Measurements from ENCODE around the gene CCDC141.

DNA sequence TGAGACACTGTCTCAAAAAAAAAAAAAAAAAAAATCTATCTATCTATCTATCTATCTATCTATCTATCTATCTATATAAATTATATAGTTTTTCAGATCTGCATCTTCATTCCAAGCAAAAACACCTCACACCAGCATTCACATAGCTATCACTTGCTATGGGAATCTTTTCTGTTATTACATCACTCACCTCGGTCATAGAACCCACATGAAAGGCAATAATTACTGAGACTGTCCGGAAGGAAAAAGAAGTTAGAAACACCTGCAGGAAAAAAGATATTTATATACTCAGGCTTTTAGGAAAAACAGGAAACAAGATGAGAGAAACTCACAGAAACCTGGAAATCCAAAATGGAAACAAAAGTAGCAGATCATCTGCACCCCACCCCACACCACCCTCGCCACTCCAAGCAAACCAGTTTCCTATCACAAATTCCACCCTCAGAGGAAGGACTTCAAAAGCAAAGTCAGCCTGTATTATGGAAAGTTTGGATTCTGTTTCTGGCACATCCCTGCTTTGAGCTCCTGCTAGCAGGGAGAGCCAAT lies 21.9 kb upstream of the CCDC141 start:
- TF ChIP-seq, protein P1, sequence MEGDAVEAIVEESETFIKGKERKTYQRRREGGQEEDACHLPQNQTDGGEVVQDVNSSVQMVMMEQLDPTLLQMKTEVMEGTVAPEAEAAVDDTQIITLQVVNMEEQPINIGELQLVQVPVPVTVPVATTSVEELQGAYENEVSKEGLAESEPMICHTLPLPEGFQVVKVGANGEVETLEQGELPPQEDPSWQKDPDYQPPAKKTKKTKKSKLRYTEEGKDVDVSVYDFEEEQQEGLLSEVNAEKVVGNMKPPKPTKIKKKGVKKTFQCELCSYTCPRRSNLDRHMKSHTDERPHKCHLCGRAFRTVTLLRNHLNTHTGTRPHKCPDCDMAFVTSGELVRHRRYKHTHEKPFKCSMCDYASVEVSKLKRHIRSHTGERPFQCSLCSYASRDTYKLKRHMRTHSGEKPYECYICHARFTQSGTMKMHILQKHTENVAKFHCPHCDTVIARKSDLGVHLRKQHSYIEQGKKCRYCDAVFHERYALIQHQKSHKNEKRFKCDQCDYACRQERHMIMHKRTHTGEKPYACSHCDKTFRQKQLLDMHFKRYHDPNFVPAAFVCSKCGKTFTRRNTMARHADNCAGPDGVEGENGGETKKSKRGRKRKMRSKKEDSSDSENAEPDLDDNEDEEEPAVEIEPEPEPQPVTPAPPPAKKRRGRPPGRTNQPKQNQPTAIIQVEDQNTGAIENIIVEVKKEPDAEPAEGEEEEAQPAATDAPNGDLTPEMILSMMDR (IDR thresholded peaks at IDR 0.05; ENCODE audit: insufficient read depth, low read length), result no peak
- no peak for TF ChIP-seq POLR2AphosphoS5 (IDR thresholded peaks at IDR 0.05; ENCODE audit: low read depth)
- TF ChIP-seq, protein P2, sequence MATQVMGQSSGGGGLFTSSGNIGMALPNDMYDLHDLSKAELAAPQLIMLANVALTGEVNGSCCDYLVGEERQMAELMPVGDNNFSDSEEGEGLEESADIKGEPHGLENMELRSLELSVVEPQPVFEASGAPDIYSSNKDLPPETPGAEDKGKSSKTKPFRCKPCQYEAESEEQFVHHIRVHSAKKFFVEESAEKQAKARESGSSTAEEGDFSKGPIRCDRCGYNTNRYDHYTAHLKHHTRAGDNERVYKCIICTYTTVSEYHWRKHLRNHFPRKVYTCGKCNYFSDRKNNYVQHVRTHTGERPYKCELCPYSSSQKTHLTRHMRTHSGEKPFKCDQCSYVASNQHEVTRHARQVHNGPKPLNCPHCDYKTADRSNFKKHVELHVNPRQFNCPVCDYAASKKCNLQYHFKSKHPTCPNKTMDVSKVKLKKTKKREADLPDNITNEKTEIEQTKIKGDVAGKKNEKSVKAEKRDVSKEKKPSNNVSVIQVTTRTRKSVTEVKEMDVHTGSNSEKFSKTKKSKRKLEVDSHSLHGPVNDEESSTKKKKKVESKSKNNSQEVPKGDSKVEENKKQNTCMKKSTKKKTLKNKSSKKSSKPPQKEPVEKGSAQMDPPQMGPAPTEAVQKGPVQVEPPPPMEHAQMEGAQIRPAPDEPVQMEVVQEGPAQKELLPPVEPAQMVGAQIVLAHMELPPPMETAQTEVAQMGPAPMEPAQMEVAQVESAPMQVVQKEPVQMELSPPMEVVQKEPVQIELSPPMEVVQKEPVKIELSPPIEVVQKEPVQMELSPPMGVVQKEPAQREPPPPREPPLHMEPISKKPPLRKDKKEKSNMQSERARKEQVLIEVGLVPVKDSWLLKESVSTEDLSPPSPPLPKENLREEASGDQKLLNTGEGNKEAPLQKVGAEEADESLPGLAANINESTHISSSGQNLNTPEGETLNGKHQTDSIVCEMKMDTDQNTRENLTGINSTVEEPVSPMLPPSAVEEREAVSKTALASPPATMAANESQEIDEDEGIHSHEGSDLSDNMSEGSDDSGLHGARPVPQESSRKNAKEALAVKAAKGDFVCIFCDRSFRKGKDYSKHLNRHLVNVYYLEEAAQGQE (IDR thresholded peaks at IDR 0.05; ENCODE audit: insufficient replicate concordance, low read depth), result no peak
- TF ChIP-seq SPI1 (IDR thresholded peaks at IDR 0.05; ENCODE audit: borderline replicate concordance, low read depth), result no peak
- no peak for TF ChIP-seq GABPA (IDR thresholded peaks at IDR 0.05; ENCODE audit: low read depth)
